ENCODE data around the gene IGSF1. TPM values are rescaled to one million over a fixed set of nuclear protein-coding genes. Genes with fewer than 3 reads are reported as not detected.
"Not testable (repeated sequence)": the region's sequence is repeated elsewhere in the genome, so short reads cannot be mapped to it uniquely, and the experiment has no call there.

IGSF1 gene
- total RNA-seq, 1 experiment from 2014 or later = 0.08 TPM

GRCh38 chrX:131257367-131257766 lies 31.7 kb downstream of the IGSF1 start:
- intact Hi-C loops (cut with micrococcal nuclease; ENCODE audit: unreplicated experiment) (no loop called here), in situ Hi-C loops (cut with HindIII; ENCODE audit: low pct_unique_long_range_greater_than_20kb, low sequenced_read_pairs) (no loop called here)
- DNase-seq (ENCODE audit: low read depth, low spot score) (no peak), ATAC-seq (no peak)
- no peaks in the 10 kb centered on the region for H3K4me1 ChIP-seq (ENCODE audit: control insufficient read depth, insufficient read depth, low read length)
- H3K4me3 ChIP-seq (ENCODE audit: low read depth in 2 of 2, low read length in 2 of 2) = no peak overlapping the region
- TF ChIP-seq TCF7L2 (IDR thresholded peaks at IDR 0.05; ENCODE audit: low read depth, low read length) (no peak), REST (IDR thresholded peaks at IDR 0.05; ENCODE audit: insufficient read depth in 1 of 2, low read depth in 2 of 2, low read length in 1 of 2) (no peak), SIN3A (IDR thresholded peaks at IDR 0.05; ENCODE audit: borderline replicate concordance, insufficient read depth, low read depth, low read length) (no peak), CTCF (IDR thresholded peaks at IDR 0.05) (no peak), POLR2AphosphoS5 (IDR thresholded peaks at IDR 0.05; ENCODE audit: low read depth, low read length) (no peak)
- no TSS peak for BruUV-seq (replicated peaks)
- CTCF ChIA-PET = no interaction called here
- H3K36me3 ChIP-seq (ENCODE audit: control insufficient read depth, insufficient read depth, low read length) = no peaks in the 10 kb centered on the region
- POLR2A ChIA-PET = no interaction called here
- H3K27ac ChIP-seq (ENCODE audit: low read length) = no peak overlapping the region
- no peaks in the 10 kb centered on the region; the same call in 1 of the 2 replicates for H3K27me3 ChIP-seq (ENCODE audit: control insufficient read depth, insufficient read depth, low read length)
- no peaks in the 10 kb centered on the region for H3K9me3 ChIP-seq (ENCODE audit: control insufficient read depth, insufficient read depth, low read depth, low read length)

- H3K9me3 ChIP-seq (ENCODE audit: control insufficient read depth, insufficient read depth, low read depth, low read length); DNase-seq (ENCODE audit: low read depth, low spot score); POLR2A ChIA-PET; H3K27ac ChIP-seq (ENCODE audit: low read length); H3K4me1 ChIP-seq (ENCODE audit: control insufficient read depth, insufficient read depth, low read length); in situ Hi-C loops (cut with HindIII; ENCODE audit: low pct_unique_long_range_greater_than_20kb, low sequenced_read_pairs); H3K4me3 ChIP-seq (ENCODE audit: low read depth in 2 of 2, low read length in 2 of 2); intact Hi-C loops (cut with micrococcal nuclease; ENCODE audit: unreplicated experiment); BruUV-seq (replicated peaks); CTCF ChIA-PET; ATAC-seq; H3K36me3 ChIP-seq (ENCODE audit: control insufficient read depth, insufficient read depth, low read length); H3K27me3 ChIP-seq (ENCODE audit: control insufficient read depth, insufficient read depth, low read length): not testable (repeated sequence)
Observed at GRCh38 chrX:131250984-131251738, 37.9 kb downstream of the IGSF1 start.

GRCh38 chrX:131239057-131239456 lies 50.0 kb downstream of the IGSF1 start:
- H3K27ac ChIP-seq (ENCODE audit: low read length) = no peak overlapping the region
- ATAC-seq = no peak
- H3K4me3 ChIP-seq (ENCODE audit: low read depth in 2 of 2, low read length in 2 of 2) = no peak overlapping the region
- no peaks in the 10 kb centered on the region for H3K27me3 ChIP-seq (ENCODE audit: control insufficient read depth, insufficient read depth, low read length)
- TF ChIP-seq SIN3A (IDR thresholded peaks at IDR 0.05; ENCODE audit: borderline replicate concordance, insufficient read depth, low read depth, low read length) = no peak
- no peak for TF ChIP-seq CTCF (IDR thresholded peaks at IDR 0.05)
- no peak for TF ChIP-seq REST (IDR thresholded peaks at IDR 0.05; ENCODE audit: insufficient read depth in 1 of 2, low read depth in 2 of 2, low read length in 1 of 2)
- TF ChIP-seq TCF7L2 (IDR thresholded peaks at IDR 0.05; ENCODE audit: low read depth, low read length) = no peak
- TF ChIP-seq POLR2AphosphoS5 (IDR thresholded peaks at IDR 0.05; ENCODE audit: low read depth, low read length) = no peak
- no TSS peak for BruUV-seq (replicated peaks)
- no peak for DNase-seq (ENCODE audit: low read depth, low spot score)
- H3K36me3 ChIP-seq (ENCODE audit: control insufficient read depth, insufficient read depth, low read length) = no peaks in the 10 kb centered on the region
- intact Hi-C loops (cut with micrococcal nuclease; ENCODE audit: unreplicated experiment) = no loop called here
- ChIA-PET POLR2A (no interaction called here), CTCF (no interaction called here)
- no peaks in the 10 kb centered on the region for H3K9me3 ChIP-seq (ENCODE audit: control insufficient read depth, insufficient read depth, low read depth, low read length)
- in situ Hi-C loops (cut with HindIII; ENCODE audit: low pct_unique_long_range_greater_than_20kb, low sequenced_read_pairs) = no loop called here
- no peaks in the 10 kb centered on the region for H3K4me1 ChIP-seq (ENCODE audit: control insufficient read depth, insufficient read depth, low read length)

Data from Panc1 (cell line).